GM18519 (cell line): Measurements from ENCODE around the gene GNAS.

Experiments
- ATAC-seq: cut with Tn5 transposase; IDR thresholded peaks from one replicate; pipeline ENCODE4 v1.9.1; 2021; ENCODE audit warnings: mild to moderate bottlenecking, moderate library complexity; ENCODE audit not compliant: unreplicated experiment, low FRiP score

Gene GNAS

DNA sequence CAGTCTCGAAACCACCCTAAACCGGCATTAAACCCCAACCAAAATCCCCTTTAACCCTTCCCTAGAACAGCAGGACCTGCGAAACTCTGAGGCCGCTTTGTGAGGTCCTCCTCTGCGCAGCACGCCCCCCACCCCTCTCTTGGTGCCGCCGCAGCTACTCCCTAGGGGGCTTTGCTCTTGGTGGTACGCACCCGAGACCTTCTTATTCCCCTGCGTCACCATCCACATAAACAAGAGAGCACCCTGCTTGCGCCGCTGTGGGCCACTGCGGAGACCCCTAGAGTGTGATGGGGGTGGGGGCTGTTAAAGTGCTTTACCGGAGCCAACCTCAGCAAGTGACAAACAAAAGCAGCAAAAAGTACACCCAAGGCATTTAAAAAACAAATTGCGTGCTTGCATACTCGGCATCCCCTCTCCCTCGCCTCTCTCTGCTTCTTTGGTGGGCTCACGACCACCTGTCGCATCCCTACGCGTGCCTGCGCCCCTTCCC is 502 bp upstream of the GNAS start:
- no peak for ATAC-seq

DNA sequence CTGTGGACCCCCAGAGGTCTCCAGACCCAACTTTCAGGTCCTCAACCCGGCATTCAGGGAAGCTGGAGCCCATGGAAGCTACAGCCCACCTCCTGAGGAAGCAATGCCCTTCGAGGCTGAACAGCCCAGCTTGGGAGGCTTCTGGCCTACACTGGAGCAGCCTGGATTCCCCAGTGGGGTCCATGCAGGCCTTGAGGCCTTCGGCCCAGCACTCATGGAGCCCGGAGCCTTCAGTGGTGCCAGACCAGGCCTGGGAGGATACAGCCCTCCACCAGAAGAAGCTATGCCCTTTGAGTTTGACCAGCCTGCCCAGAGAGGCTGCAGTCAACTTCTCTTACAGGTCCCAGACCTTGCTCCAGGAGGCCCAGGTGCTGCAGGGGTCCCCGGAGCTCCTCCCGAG is 950 bp downstream of the GNAS start:
- ATAC-seq = no peak

DNA sequence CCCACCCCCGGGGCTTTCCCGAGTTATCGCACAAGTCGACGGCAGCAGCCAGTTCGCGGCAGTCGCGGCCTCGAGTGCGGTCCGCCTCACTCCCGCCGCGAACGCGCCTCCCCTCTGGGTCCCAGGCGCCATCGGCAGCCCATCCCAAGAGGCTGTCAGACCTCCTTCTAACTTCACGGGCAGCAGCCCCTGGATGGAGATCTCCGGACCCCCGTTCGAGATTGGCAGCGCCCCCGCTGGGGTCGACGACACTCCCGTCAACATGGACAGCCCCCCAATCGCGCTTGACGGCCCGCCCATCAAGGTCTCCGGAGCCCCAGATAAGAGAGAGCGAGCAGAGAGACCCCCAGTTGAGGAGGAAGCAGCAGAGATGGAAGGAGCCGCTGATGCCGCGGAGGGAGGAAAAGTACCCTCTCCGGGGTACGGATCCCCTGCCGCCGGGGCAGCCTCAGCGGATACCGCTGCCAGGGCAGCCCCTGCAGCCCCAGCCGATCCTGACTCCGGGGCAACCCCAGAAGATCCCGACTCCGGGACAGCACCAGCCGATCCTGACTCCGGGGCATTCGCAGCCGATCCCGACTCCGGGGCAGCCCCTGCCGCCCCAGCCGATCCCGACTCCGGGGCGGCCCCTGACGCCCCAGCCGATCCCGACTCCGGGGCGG is 1.6 kb downstream of the GNAS start:
- ATAC-seq = no peak

DNA sequence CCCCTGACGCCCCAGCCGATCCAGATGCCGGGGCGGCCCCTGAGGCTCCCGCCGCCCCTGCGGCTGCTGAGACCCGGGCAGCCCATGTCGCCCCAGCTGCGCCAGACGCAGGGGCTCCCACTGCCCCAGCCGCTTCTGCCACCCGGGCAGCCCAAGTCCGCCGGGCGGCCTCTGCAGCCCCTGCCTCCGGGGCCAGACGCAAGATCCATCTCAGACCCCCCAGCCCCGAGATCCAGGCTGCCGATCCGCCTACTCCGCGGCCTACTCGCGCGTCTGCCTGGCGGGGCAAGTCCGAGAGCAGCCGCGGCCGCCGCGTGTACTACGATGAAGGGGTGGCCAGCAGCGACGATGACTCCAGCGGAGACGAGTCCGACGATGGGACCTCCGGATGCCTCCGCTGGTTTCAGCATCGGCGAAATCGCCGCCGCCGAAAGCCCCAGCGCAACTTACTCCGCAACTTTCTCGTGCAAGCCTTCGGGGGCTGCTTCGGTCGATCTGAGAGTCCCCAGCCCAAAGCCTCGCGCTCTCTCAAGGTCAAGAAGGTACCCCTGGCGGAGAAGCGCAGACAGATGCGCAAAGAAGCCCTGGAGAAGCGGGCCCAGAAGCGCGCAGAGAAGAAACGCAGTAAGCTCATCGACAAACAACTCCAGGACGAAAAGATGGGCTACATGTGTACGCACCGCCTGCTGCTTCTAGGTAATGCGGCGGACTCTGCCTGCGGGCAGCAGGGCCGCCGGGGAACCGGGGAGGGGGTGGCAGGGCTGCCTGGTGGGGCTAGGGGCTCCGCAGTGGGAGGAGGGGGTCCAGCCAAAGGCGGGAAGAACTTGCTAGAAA is 2.3 kb downstream of the GNAS start:
- no peak for ATAC-seq

DNA sequence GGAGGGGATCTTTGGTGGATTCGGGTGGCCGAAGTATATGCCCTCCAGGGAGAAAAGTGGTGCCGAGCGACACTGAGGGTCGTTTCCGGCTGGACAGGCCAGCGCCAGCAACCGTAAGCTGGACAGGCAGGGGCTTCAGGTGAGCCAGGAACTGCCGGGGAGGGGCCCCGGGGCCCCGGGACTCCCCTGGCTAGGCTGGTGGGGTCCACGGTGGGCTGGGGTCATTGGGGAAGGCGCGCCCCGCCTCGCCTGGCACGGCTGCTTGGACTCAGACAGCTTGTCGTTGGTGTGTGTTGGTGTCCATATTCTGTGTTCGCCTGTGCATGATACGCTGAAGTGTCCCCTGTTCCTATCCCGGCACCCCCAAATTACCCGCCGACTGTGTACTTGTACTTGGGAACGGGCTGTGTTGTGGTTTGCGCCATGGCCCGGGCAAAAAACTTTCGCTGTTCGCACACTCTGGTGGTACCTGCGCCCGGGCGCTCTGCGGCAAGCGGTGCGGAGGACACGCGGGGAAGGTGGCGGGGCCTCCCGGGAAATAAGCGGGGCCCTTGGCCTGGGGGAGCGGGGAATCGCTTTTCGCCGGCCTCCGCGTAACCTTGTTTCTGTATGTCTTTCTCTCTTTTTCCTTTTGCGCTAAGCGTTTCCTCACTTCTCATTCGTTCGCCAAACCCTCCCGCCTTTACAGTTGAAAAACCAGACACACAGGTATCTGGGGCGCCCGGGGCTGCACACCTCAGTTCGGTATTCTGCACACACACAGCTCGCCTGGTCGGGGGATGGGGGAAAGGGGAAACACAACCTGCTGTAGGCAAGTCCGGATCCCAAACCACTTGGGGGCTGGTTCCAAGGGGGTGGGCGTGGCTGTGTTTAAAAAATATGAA is 3.2 kb downstream of the GNAS start:
- no peak for ATAC-seq

DNA sequence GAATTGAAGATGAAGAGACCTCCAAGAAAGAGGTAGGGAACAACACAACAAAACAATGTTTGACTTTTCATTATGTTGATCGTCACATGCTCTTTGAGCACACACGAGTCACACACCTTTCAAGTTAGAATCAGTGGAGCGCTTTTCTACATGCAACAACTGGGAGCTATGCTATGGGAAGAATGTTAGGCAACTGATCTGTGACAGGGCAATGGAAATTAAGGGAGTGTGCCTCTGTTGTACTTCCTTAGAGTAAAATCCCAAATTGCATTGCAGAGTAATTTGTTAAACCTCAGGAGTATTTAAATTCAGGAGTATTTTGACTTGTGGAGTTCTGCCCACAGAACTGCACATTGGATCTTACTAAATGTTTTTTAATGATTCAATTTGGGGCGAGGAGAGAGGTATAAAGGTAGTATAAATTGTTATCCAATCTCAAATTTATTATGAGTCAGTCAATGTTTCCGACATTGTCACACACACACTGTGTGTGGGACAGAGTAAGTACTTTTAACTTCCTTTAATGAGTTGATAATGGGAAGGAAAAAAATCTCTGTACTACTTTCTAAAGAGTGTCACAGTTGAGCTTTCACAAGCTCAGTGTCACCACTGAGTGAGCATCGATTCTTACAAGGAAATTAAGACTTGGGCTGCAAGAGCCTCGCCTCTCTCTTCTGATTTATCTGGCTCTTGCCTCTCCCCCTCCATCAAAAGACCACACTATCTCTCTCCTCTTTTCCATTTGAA is 10.7 kb downstream of the GNAS start:
- no peak for ATAC-seq

DNA sequence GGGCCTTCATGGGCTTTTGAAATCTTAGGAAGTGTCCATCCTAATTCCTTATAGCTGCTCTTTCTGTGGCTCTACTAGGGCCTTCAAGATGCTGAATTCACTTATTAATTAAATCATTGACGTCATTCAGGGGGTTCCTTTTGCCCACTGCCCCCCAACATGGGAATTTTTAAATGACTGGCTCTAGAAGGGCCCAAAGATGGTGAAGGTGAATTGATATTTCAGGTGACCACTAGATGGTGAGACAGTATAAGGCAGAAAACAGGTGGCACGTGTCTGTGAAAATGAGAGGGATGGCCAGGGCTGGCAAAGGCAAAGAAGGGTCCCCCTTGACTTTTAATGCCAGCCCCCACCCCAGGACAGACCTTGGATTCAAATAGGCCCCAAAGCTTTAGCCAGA is 11.8 kb downstream of the GNAS start:
- no peak for ATAC-seq

DNA sequence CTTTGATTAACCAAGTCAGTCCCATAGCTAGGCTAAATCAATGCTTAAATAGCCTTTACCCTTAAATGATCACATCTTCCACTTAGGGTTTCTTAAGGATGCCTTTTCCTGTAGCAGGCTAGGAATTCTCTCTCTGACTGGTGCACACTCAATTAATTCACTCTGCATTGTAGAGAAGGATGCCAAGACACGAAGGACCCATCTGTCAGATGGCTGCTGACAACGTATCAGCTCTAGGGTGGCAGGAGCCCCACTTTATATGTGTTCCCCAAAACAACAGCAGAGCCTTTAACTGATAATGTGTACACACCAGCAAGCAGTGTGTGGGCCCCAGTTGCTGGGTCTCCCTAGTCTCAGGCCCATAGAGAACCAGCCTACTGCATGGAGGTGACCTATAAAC is 13.3 kb downstream of the GNAS start:
- ATAC-seq = no peak

DNA sequence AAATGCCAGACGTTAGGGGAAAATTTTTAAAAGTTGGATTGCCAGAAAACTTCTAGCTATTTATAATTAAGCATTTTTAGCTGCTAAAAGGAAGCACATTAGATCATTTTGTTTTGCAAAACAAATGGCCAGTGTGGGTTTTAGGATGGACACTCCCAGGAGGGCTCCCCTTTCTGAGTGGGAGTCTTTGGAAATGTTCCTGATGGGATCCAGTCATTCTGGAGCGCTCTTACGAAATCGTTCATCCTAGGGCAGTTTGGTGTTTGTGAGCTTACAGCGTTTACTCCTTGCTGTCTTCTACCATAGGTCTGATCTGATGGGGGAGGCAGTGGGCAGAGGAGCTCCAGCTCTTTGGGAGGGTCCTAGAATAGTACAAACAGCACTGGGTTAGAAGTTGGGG is 14.7 kb downstream of the GNAS start:
- no peak for ATAC-seq

DNA sequence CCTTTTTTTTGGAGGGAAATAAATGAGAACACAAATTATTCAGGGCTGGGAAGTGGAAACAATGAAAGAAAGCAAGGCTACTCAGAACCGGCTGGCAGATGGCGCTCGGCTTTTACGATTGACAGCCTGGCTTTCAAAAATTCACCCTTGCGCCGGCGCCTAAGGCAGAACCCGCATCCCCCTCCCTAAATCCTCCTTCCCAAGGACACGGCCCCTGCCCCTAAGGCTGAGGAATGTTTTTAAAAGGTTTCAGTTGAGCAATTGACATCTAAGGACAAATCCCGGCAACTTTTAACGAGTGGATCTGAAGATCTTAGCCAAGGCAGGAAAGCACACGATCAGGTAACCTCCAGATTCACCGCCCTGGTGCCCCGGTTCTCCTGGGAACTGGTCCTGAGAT is 16.3 kb downstream of the GNAS start:
- ATAC-seq = no peak

DNA sequence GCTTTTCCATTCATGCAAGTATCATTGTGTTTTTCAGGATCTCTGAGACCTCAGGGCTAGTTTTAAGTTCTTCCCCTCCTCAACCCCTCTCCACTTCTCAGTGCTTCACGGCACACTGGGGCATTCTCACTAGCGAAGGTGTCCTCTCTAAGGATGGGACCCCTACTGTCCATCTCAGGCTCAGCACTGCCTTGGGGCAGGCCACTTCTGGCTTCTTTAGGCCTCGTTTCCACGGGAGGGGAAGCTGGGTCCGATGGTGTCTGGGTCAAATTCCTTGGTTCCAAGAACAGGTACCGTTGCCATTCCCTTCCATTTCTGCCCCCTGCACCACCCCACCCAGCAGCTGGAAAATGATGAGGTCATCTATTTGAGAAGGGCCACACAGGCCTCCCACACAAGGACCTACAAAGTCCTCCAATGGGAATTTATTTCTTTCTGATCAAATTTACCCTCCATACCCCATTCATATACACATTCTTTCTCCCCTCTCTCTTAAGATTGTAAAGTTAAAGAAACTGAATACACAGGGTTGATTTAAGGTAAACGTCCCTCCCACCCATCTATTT is 17.2 kb downstream of the GNAS start:
- no peak for ATAC-seq

DNA sequence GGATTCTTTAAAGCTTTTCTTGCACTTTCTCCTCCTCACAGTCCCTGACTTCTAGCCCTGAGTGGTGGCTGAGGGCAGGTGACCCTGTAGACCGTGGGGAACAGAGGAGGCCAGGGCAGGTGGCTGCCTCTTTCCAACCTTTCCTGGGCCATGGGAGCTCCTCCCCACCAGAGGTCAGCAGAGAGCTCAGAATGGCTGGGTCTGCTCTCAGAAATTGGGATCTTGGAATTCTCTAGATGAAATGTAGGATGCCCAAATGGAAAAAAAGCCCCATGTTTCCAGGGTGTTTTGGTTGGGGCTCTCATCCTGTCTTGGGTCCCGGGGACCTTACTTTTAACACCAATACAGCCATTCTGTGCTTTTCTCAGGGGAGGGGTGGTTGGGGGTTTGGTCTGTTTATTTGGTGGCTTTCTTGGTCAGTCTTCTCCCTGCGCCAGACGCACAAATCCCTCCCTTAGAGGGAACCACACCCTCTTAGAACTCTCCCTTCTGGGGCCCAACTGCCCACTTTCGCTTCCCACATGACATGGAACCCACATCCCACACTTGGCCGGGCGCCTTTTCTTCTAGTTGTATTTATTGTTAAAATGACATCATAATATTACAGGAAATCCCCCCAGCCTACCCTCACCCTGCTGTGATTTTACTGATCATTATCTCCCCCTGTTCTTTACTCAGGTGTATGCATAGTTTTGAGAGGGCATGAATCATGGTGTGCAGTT is 17.9 kb downstream of the GNAS start:
- no peak for ATAC-seq

DNA sequence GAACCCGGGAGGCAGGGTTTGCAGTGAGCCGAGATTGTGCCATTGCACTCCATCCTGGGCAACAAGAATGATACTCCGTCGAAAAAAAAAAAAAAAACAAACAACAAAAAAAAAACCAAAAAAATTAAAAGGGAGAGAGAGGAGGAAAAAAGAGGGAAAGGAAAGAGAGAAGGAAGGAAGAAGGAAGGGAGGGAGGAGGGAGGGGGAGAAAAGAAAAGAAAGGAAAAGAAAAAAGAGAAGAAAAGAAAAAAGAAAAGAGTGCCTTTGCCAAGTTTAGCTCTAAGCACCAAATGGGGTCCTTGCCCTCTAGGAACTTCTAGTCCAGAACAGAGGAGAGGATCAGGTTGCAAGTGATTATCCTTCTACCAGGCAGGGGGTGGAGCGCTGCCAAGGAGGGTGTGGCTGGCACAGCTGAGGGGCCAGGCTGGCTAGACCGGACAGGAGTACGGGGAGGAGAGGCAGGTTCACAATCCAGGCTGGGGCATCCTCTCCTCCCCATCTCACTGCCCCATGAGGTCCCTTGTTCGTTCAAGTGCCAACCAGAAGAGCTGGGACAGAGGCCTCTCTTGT is 19.1 kb downstream of the GNAS start:
- no peak for ATAC-seq

DNA sequence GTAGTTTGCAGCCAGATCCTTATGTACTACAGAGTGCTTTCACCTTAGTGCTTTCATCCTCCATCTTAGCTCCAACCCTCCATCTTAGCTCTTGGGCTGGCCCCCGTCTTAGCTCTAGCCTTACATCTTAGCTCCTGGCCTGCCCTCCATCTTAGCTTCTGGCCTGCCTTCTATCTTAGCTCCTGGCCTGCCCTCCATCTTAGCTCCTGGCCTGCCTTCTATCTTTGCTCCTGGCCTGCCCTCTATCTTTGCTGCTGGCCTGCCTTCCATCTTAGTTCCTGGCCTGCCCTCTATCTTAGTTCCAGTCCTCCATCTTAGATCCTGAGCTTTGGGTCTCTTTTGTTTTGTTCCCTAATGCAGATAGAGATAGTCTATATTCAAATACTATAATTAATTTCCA is 22.0 kb downstream of the GNAS start:
- no peak for ATAC-seq

DNA sequence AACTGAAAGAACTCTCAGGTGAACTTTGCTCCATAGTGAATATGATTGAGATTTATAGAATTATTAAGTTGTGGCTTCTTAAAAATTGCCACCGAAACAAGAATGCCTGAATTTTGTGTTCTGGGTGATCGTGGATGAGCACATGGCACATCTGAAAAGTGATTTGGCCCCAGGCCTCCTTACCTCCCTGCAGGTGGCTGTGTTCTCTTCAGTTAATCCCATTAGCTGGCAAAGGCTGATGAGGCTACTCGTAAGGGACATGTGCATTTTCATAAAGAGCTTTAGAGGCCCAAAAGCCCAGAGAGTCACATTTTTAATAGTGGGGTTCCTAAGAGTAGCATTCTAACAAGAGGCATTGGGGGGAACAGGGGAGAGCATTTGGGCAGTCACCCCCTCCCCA is 22.6 kb downstream of the GNAS start:
- ATAC-seq = no peak

DNA sequence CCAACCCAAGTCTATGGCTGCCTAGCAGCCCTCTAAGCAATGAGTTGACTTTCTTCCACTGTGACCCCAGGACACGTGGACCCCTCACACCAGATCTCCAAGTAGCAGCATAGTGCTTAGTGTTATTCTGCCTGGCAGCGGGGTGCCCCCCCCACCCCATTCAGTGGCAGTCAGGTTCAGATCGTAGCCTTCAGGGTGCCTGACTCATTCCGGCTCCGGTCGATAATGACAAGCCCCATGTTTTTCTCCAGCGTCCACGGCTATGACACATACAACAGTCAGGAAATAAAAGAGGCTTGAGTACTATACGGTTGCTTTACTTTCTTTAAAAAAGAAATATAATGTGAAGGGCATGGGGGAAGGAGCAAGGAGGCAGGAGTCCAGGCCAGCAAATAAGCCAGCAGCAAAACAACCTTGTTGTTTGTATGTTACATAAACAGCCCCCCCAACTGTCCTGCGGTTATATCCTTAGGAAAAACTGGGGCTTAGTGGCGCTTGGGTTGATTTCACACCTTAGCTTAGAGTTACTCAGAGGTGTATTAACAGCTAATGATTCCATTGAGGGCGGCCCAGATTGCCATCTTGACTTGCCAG is 23.1 kb downstream of the GNAS start:
- ATAC-seq = no peak

DNA sequence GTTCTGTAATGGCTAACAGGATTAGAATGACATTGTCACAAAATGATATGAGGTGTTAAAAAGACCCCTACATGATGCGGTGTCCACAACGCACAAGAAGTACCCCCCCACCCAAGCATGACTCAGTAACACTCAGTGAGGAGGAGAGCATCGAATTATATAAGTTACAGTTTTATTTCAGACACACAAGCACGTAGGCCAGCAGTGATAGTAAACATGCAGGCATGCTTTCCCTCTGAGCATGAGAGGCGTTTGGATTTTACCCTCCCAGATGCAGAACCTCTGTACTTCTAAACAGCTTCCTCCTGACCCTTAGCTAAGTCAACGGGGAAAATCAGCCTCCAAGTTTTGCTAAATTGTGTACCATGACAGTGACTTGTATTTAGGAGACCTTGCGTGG is 23.9 kb downstream of the GNAS start:
- no peak for ATAC-seq

DNA sequence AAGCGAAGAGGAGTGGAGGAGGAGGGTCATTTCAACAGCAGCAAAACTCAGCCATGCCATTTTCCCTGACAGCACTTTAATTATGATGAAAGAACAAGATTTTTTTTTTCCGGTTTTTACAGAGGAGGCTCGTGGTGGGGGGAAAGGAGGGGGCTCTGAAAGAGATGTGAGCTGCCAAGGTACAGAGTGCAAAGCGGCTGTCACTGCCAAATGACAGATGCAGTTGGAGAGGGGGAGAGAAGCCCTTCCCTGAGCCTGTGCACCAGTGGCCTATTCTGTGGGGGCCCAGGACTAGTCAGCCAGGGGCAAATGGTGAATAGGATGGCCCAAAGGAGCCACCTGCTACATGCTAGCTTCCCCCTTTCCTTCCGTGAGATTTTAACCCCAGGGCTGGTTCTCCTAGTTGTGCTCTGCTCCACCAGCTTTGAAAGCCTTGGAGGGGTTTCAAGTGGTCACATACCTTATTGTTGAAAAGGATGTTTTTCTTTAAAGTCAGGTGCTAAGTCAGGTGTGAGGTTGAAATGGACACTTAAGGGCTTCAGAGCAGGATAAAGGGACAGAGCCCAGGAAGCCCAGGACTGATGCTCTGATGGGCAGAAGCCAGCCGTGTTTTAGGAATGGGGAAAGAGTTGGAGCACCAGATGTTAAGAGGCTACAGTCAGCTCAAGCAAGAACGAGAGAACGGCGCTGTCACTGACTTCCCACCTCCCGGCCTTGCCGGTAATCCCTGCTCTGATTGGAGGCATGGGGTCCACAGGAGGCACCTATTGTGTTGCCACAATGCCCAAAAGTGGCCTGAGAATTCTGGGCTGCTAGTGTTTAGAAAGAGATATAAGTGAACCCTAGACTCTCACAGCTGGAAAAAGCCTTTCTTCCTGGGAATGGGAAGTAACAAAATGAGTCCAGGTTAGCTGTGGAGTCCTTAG is 24.8 kb downstream of the GNAS start:
- no peak for ATAC-seq
